Measurements from ENCODE around the gene PPP3CA. TPM values are rescaled to one million over a fixed set of nuclear protein-coding genes. Genes with fewer than 3 reads are reported as not detected.

PPP3CA gene
- 10 to 100 TPM; 13.7 to 20.8 TPM for total RNA-seq

DNA sequence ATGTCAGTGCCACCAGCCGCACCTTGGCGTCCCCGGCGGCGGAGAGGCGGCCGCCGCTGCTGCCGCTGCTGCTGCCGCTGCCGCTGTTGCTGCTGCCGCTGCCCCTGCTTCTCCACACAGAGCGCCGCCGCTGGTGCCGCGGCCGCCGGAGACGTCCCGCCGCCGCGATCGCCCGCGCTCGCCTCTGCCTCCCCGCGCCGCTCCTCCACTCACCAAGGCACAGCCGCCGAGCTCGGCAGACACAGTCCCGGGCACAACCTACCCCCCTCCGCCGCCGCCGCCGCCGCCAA lies at the start of gene PPP3CA:
TSS of gene PPP3CA (minus strand) at position 260 of the 290 bp plus-strand sequence.
- no peaks in the 10 kb centered on the region for H3K9me3 ChIP-seq
- peaks cover 25% of the 10 kb centered on the region for H3K4me1 ChIP-seq
- intact Hi-C loops (cut with DNase I) = loop anchor here (10.0 kb wide), 1 partner anchor 52 kb away; no protein-coding TSS in a partner anchor
- H3K27me3 ChIP-seq = no peaks in the 10 kb centered on the region
- TF ChIP-seq, protein P1, sequence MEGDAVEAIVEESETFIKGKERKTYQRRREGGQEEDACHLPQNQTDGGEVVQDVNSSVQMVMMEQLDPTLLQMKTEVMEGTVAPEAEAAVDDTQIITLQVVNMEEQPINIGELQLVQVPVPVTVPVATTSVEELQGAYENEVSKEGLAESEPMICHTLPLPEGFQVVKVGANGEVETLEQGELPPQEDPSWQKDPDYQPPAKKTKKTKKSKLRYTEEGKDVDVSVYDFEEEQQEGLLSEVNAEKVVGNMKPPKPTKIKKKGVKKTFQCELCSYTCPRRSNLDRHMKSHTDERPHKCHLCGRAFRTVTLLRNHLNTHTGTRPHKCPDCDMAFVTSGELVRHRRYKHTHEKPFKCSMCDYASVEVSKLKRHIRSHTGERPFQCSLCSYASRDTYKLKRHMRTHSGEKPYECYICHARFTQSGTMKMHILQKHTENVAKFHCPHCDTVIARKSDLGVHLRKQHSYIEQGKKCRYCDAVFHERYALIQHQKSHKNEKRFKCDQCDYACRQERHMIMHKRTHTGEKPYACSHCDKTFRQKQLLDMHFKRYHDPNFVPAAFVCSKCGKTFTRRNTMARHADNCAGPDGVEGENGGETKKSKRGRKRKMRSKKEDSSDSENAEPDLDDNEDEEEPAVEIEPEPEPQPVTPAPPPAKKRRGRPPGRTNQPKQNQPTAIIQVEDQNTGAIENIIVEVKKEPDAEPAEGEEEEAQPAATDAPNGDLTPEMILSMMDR (IDR thresholded peaks at IDR 0.05) = no peak
- TF ChIP-seq POLR2A (IDR thresholded peaks at IDR 0.05) = peak in 2 of 3 donors; percentile 9 to 72
- DNase-seq (no peak), ATAC-seq (peak; percentile 14)
- 0% methylated on average over 41 of the region's 41 CpGs; no CpG with 5 or more reads in 1 of the 2 donors for whole genome bisulfite sequencing, 2 donors
- peak within 1 kb of the TSS; percentile 94 to 99 (median 96) for H3K27ac ChIP-seq
- no peaks in the 10 kb centered on the region for H3K36me3 ChIP-seq (replicated peaks in 1 of 2; ENCODE audit: insufficient read depth in 1 of 2, low read depth in 2 of 2)
- H3K4me3 ChIP-seq = peak within 1 kb of the TSS; percentile 90 to 93

- ATAC-seq (no peak), DNase-seq (no peak)
- H3K4me1 ChIP-seq = peaks cover 7% of the 10 kb centered on the region
- no peak for TF ChIP-seq POLR2A (IDR thresholded peaks at IDR 0.05)
- TF ChIP-seq, protein P1 (IDR thresholded peaks at IDR 0.05) = no peak
- intact Hi-C loops (cut with DNase I) = no loop called here
- H3K27ac ChIP-seq = no peak overlapping the region
- WGBS, 2 donors = 23 to 39% methylated on average over 2 of the region's 2 CpGs
- H3K4me3 ChIP-seq = no peak overlapping the region
- no peaks in the 10 kb centered on the region for H3K27me3 ChIP-seq
- no peaks in the 10 kb centered on the region for H3K36me3 ChIP-seq (replicated peaks in 1 of 2; ENCODE audit: insufficient read depth in 1 of 2, low read depth in 2 of 2)
- no peaks in the 10 kb centered on the region for H3K9me3 ChIP-seq
These were observed 45.9 kb upstream of the PPP3CA start for GRCh38 chr4:101393256-101393655.

DNA sequence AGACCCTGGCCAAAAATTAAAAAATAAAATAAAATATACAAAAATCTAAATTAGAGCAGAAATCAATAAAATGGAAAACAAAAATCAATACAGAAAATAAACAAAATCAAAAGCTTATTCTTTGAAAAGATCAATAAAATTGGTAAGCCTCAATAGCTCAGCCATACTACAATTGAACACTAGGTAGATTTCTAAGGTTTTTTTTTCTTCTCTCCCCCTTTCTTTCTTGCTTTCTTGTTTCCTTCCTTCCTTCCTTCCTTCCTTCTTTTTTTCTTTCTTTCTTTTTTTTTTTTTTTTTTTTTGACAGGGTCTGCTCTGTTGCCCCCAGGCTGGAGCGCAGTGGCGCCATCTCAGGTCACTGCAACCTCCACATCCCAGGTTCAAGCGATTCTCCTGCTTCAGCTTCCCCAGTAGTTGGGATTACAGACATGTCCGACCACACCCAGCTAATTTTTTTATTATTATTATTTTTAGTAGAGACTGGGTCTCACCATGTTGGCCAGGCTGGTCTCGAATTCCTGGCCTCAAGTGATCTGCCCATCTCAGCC lies 23.4 kb upstream of the PPP3CA start:
- H3K9me3 ChIP-seq = no peaks in the 10 kb centered on the region
- H3K27me3 ChIP-seq = no peaks in the 10 kb centered on the region
- ATAC-seq (no peak), DNase-seq (no peak)
- no peaks in the 10 kb centered on the region for H3K36me3 ChIP-seq (replicated peaks in 1 of 2; ENCODE audit: insufficient read depth in 1 of 2, low read depth in 2 of 2)
- H3K27ac ChIP-seq = no peak overlapping the region
- TF ChIP-seq, protein P1 (IDR thresholded peaks at IDR 0.05) = no peak
- TF ChIP-seq POLR2A (IDR thresholded peaks at IDR 0.05) = no peak
- H3K4me3 ChIP-seq = no peak overlapping the region
- intact Hi-C loops (cut with DNase I) = no loop called here
- H3K4me1 ChIP-seq = no peaks in the 10 kb centered on the region
- 76 to 80% methylated on average over 5 of the region's 5 CpGs for WGBS, 2 donors

DNA sequence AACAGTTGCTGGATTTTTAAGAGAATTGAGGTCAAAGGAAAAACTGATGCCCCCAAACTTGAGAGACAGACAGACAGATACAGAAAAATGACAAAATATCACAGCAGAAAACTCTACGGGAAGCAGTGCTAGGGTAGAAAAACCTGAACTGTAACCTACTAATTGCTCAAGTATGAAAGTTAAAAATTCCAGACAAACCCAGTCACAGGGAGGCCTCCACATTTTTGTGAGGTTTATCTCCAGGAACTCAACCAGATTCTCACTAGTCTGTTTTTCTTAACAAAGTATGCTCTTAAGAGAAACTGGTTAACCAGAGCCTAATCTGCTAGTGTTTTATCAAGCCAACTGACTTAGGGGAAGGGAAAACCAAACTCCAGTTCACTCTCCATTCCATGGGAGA lies 19.9 kb upstream of the PPP3CA start:
- H3K4me1 ChIP-seq = no peaks in the 10 kb centered on the region
- TF ChIP-seq POLR2A (IDR thresholded peaks at IDR 0.05) = no peak
- TF ChIP-seq, protein P1 (IDR thresholded peaks at IDR 0.05) = no peak
- DNase-seq (no peak), ATAC-seq (no peak)
- H3K4me3 ChIP-seq = no peak overlapping the region
- intact Hi-C loops (cut with DNase I) = no loop called here
- H3K27ac ChIP-seq = no peak overlapping the region
- 64 to 81% methylated on average over 1 of the region's 1 CpG for WGBS, 2 donors
- no peaks in the 10 kb centered on the region for H3K9me3 ChIP-seq
- no peaks in the 10 kb centered on the region for H3K27me3 ChIP-seq
- H3K36me3 ChIP-seq (replicated peaks in 1 of 2; ENCODE audit: insufficient read depth in 1 of 2, low read depth in 2 of 2) = no peaks in the 10 kb centered on the region

DNA sequence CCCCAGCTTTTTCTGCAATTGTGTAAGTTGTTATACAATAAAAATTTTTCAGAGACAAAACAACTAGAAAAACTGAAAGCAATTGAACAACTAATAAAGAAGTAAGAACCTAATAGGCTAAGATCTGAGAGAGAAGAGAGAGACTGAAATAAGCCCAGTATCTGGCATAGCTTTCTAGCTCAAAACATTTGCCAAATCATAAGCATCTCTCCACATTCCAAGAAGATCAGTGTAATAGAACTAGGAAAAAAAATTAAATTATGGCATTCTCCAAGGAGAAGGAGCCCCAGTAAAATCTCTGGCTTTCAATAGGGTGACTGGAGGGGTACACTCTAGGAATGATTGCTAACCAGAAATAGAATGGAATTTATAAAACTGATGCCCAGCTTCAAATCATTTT lies 19.0 kb upstream of the PPP3CA start:
- Histone ChIP-seq H3K36me3 (replicated peaks in 1 of 2; ENCODE audit: insufficient read depth in 1 of 2, low read depth in 2 of 2) (no peaks in the 10 kb centered on the region), H3K4me3 (no peak overlapping the region), H3K27me3 (no peaks in the 10 kb centered on the region), H3K9me3 (no peaks in the 10 kb centered on the region), H3K4me1 (no peaks in the 10 kb centered on the region), H3K27ac (no peak overlapping the region)
- intact Hi-C loops (cut with DNase I) = no loop called here
- DNase-seq = no peak
- TF ChIP-seq, protein P1 (IDR thresholded peaks at IDR 0.05) = no peak
- TF ChIP-seq POLR2A (IDR thresholded peaks at IDR 0.05) = no peak
- ATAC-seq = no peak
